K562 (cell line): Measurements from ENCODE around the gene JKAMP.

Source experiments
- CC2D1A ChIP-seq: fragments of 450-650 bp; IDR thresholded peaks from 2 replicates; pipeline ENCODE4 v1.6.1; 2017; ENCODE audit warnings: mild to moderate bottlenecking
- DMBX1 ChIP-seq: fragments of 250-450 bp; sonication (Bioruptor Pico); IDR thresholded peaks from 2 replicates; pipeline ENCODE4 v1.8.0; 2022; ENCODE audit warnings: inconsistent platforms, mild to moderate bottlenecking, moderate library complexity, borderline replicate concordance
- E2F6 ChIP-seq, 2 experiments: IDR thresholded peaks; 2 replicates each; pipeline ENCODE4 v1.6.1; 2011; ENCODE audit warnings: borderline replicate concordance in 1 of 2, control low read depth in 1 of 2, low read depth in 1 of 2, low read length in 1 of 2, mild to moderate bottlenecking in 1 of 2, mixed read lengths in 1 of 2, moderate library complexity in 1 of 2; ENCODE audit not compliant: insufficient read depth in 1 of 2, insufficient read length in 1 of 2, poor library complexity in 1 of 2, severe bottlenecking in 1 of 2; ENCODE audit errors: extremely low read depth in 1 of 2
- MTF1 ChIP-seq: fragments of 250-450 bp; sonication (Bioruptor Pico); IDR thresholded peaks from 2 replicates; pipeline ENCODE4 v1.9.0; 2021; ENCODE audit warnings: moderate library complexity, mild to moderate bottlenecking, inconsistent platforms, borderline replicate concordance
- POLR2AphosphoS5 ChIP-seq: IDR thresholded peaks from 2 replicates; pipeline ENCODE4 v1.6.1; 2011; ENCODE audit warnings: mild to moderate bottlenecking, low read depth, low read length, moderate library complexity; ENCODE audit not compliant: control insufficient read depth, insufficient read depth
- TBL1XR1 ChIP-seq, 2 experiments: IDR thresholded peaks; 2 replicates each; pipeline ENCODE4 v1.6.1; 2012; ENCODE audit warnings: improper control_type of control experiment in 2 of 2, low read length in 2 of 2, mild to moderate bottlenecking in 1 of 2
- TF ChIP-seq, protein P1 (sequence below), 3 experiments: IDR thresholded peaks in 2 of 3; conservative IDR thresholded peaks in 1 of 3; 2 replicates each; pipeline ENCODE4 v1.5.1; 2011 to 2012; ENCODE audit warnings: low read length in 3 of 3, mild to moderate bottlenecking in 3 of 3, control low read depth in 2 of 3, improper control_type of control experiment in 1 of 3, inconsistent platforms in 1 of 3, low read depth in 1 of 3, mixed read lengths in 1 of 3, moderate library complexity in 1 of 3; ENCODE audit not compliant: insufficient read depth in 2 of 3

DNA sequence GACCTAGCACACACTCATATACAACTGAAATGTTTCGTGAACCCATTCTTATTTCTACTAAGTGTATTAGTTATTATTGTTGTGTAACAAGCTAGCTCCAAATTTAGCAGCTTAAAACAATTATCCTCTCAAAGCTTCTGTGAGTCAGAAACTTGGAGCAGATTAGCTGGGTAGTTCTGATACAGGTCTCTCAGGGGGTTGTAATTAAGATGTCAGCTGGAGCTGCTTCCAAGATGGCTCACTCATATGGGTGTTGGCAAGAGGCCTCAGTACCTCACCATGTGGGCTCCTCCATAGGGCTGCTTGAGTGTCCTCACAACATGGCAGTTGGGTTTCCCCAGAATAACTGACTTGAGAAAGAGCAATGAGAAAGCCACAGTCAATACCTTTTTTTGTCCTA lies 28.9 kb upstream of the JKAMP start:
- TF ChIP-seq, protein P1, sequence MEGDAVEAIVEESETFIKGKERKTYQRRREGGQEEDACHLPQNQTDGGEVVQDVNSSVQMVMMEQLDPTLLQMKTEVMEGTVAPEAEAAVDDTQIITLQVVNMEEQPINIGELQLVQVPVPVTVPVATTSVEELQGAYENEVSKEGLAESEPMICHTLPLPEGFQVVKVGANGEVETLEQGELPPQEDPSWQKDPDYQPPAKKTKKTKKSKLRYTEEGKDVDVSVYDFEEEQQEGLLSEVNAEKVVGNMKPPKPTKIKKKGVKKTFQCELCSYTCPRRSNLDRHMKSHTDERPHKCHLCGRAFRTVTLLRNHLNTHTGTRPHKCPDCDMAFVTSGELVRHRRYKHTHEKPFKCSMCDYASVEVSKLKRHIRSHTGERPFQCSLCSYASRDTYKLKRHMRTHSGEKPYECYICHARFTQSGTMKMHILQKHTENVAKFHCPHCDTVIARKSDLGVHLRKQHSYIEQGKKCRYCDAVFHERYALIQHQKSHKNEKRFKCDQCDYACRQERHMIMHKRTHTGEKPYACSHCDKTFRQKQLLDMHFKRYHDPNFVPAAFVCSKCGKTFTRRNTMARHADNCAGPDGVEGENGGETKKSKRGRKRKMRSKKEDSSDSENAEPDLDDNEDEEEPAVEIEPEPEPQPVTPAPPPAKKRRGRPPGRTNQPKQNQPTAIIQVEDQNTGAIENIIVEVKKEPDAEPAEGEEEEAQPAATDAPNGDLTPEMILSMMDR (IDR thresholded peaks at IDR 0.05 in 2 of 3, conservative IDR thresholded peaks at IDR 0.05 in 1 of 3; ENCODE audit: insufficient read depth in 2 of 3, low read depth in 1 of 3, low read length in 3 of 3), result no peak
- no peak for TF ChIP-seq E2F6 (IDR thresholded peaks at IDR 0.05; ENCODE audit: borderline replicate concordance in 1 of 2, extremely low read depth in 1 of 2, insufficient read depth in 1 of 2, insufficient read length in 1 of 2, low read depth in 1 of 2, low read length in 1 of 2, poor library complexity in 1 of 2, severe bottlenecking in 1 of 2)
- no peak for TF ChIP-seq DMBX1
- no peak for TF ChIP-seq POLR2AphosphoS5
- TF ChIP-seq CC2D1A, result no peak
- TF ChIP-seq TBL1XR1 (IDR thresholded peaks at IDR 0.05; ENCODE audit: low read length in 2 of 2), result no peak
- no peak for TF ChIP-seq MTF1 (CRISPR knock-in tag)
